HG02970 (cell line): Measurements from ENCODE around the gene GJD4.

Source experiments
- ATAC-seq: cut with Tn5 transposase; IDR thresholded peaks from one replicate; pipeline ENCODE4 v1.9.1; 2021; ENCODE audit warnings: mild to moderate bottlenecking, moderate library complexity, moderate number of reproducible peaks; ENCODE audit not compliant: unreplicated experiment, low FRiP score

GJD4 gene

GRCh38 chr10:35605191-35605590, at the start of gene GJD4:
Gene GJD4 (plus strand): TSS chr10:35605341. CDS start chr10:35605568, 227 bp downstream.
- ATAC-seq, result no peak

- no peak for ATAC-seq
These were observed 48.9 kb upstream of the GJD4 start for GRCh38 chr10:35555962-35556930.

- no peak for ATAC-seq
These were observed 46.9 kb upstream of the GJD4 start for GRCh38 chr10:35558276-35558675.

- no peak for ATAC-seq
These were observed 45.7 kb upstream of the GJD4 start for GRCh38 chr10:35559416-35559815.

GRCh38 chr10:35561715-35562114, 43.4 kb upstream of the GJD4 start:
- ATAC-seq, result no peak

GRCh38 chr10:35562427-35562826, 42.7 kb upstream of the GJD4 start:
- no peak for ATAC-seq

GRCh38 chr10:35563261-35563891, 41.8 kb upstream of the GJD4 start:
- ATAC-seq, result no peak

- no peak for ATAC-seq
These were observed 40.7 kb upstream of the GJD4 start for GRCh38 chr10:35564341-35564968.

- ATAC-seq, result no peak
These were observed 39.5 kb upstream of the GJD4 start for GRCh38 chr10:35565602-35566081.

GRCh38 chr10:35567951-35568350, 37.2 kb upstream of the GJD4 start:
- no peak for ATAC-seq

- no peak for ATAC-seq
These were observed 36.6 kb upstream of the GJD4 start for GRCh38 chr10:35568483-35569015.

- no peak for ATAC-seq
These were observed 35.9 kb upstream of the GJD4 start for GRCh38 chr10:35569111-35569707.

GRCh38 chr10:35569836-35570235, 35.3 kb upstream of the GJD4 start:
- ATAC-seq, result no peak

GRCh38 chr10:35570397-35570796, 34.7 kb upstream of the GJD4 start:
- no peak for ATAC-seq

- ATAC-seq, result no peak
These were observed 32.6 kb upstream of the GJD4 start for GRCh38 chr10:35572583-35572982.

- ATAC-seq, result no peak
These were observed 31.3 kb upstream of the GJD4 start for GRCh38 chr10:35573796-35574195.

- no peak for ATAC-seq
These were observed 30.2 kb upstream of the GJD4 start for GRCh38 chr10:35574924-35575352.

GRCh38 chr10:35575640-35576039, 29.5 kb upstream of the GJD4 start:
- ATAC-seq, result no peak

GRCh38 chr10:35576730-35577129, 28.4 kb upstream of the GJD4 start:
- no peak for ATAC-seq

- no peak for ATAC-seq
These were observed 27.1 kb upstream of the GJD4 start for GRCh38 chr10:35577926-35578617.
